Thoracic aorta (tissue), 2 donors: Measurements from ENCODE around the gene GNAZ. TPM values are rescaled to one million over a fixed set of nuclear protein-coding genes. Genes with fewer than 3 reads are reported as not detected.

Experiments
- ATAC-seq: fragments of 150-250 bp; one replicate; pipeline ENCODE4 v1.8.0; 2017; ENCODE audit warnings: low read depth; ENCODE audit not compliant: insufficient number of reproducible peaks, low FRiP score
- DNase-seq: peaks from one replicate; pipeline ENCODE4 v3.0.0-alpha.2; 2020; ENCODE audit warnings: low spot score
- H3K27ac ChIP-seq, 2 donors: fragments of 200-600 bp; sonication (generic); 1 replicate in 1 of 2; 2 replicates in 1 of 2; pipeline ENCODE4 v1.5.1; 2016; ENCODE audit warnings: mild to moderate bottlenecking in 2 of 2, moderate library complexity in 2 of 2
- H3K27me3 ChIP-seq: fragments of 200-600 bp; sonication (generic); replicated peaks from 2 replicates; pipeline ENCODE4 v1.6.0; 2016; ENCODE audit warnings: mild to moderate bottlenecking; ENCODE audit not compliant: insufficient read depth
- H3K36me3 ChIP-seq: fragments of 200-600 bp; sonication (generic); one replicate; pipeline ENCODE4 v1.5.1; 2016
- H3K4me1 ChIP-seq, 2 donors: fragments of 200-600 bp; sonication (generic); 1 replicate in 1 of 2; 2 replicates in 1 of 2; pipeline versions ENCODE4 v1.5.1 to v1.6.0; 2016; ENCODE audit warnings: low read depth in 2 of 2, mild to moderate bottlenecking in 1 of 2; ENCODE audit not compliant: control insufficient read depth in 1 of 2
- H3K4me3 ChIP-seq: fragments of 200-600 bp; sonication (generic); 2 replicates; pipeline ENCODE4 v1.5.1; 2016; ENCODE audit warnings: mild to moderate bottlenecking
- H3K9me3 ChIP-seq: fragments of 200-600 bp; sonication (generic); 2 replicates; pipeline ENCODE4 v1.5.1; 2016
- total RNA-seq, 2 donors: library from RNA; depleted of rRNA; stranded (reverse); fragments of >200 nt; gene quantifications; one replicate each; pipeline versions ENCODE4 v1.1.0 to v1.2.3, GENCODE V29; 2016
- TF ChIP-seq, protein P1 (sequence below): fragments of 200-600 bp; sonication (generic); IDR thresholded peaks from one replicate; pipeline ENCODE4 v1.5.1; 2019; ENCODE audit warnings: antibody characterized with exemption

The GNAZ gene
- total RNA-seq, 2 donors from 2014 or later: 3.9 to 5.4 TPM

DNA sequence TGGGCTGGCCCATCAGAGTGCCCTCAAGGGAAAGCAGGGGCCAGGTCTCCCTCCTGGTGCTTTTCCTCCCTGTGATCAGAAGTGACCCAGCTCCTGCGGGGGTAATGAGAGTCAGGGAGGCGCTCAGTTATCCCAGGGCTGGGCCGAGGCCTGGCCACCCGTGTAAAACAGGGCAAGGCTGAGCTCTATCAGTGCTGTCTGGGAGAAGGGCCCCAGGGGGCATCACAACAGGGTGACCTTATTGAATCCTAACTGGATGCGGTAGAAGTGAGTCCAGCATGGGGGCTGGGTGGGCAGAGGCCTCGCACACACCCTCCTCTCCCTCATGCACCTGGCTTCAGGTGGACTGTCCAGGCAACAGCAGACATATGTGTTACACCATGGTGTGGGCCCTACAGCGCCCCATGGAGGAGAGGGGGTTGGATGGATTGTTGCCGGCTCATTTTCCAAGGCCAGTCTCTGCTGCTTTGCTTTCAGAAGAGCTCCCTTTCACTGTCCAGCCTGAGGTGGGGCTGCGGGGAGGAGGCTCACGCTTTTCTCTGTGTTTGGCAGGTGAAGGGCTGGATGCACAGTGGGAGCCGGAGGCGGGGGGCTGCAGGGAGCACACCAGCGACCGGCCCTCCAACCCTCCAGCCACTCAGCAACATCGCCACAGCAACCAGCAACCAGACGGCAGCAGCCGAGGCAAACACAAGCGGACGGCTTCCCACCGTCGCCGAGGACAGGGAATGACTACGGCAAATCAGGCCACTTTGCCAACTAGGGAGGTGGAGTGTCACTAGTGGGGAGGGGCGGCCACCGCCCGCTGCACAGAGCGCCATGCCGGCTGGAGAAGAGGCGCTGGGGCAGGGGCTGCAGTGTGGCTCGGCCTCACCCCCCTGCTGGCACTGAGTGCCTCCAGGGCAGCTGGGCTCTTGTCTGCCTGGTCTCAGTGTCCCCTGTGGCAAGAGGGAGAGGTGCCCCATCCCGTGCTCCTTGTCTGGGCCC lies 24.7 kb downstream of the GNAZ start:
- no peak overlapping the region for H3K27ac ChIP-seq
- no peaks in the 10 kb centered on the region for H3K27me3 ChIP-seq
- H3K4me3 ChIP-seq: no peak overlapping the region
- DNase-seq (no peak), ATAC-seq (no peak)
- TF ChIP-seq, protein P1, sequence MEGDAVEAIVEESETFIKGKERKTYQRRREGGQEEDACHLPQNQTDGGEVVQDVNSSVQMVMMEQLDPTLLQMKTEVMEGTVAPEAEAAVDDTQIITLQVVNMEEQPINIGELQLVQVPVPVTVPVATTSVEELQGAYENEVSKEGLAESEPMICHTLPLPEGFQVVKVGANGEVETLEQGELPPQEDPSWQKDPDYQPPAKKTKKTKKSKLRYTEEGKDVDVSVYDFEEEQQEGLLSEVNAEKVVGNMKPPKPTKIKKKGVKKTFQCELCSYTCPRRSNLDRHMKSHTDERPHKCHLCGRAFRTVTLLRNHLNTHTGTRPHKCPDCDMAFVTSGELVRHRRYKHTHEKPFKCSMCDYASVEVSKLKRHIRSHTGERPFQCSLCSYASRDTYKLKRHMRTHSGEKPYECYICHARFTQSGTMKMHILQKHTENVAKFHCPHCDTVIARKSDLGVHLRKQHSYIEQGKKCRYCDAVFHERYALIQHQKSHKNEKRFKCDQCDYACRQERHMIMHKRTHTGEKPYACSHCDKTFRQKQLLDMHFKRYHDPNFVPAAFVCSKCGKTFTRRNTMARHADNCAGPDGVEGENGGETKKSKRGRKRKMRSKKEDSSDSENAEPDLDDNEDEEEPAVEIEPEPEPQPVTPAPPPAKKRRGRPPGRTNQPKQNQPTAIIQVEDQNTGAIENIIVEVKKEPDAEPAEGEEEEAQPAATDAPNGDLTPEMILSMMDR: no peak
- H3K4me1 ChIP-seq: peaks cover 9 to 23% of the 10 kb centered on the region in 2 donors
- H3K36me3 ChIP-seq: no peaks in the 10 kb centered on the region
- H3K9me3 ChIP-seq: no peaks in the 10 kb centered on the region

DNA sequence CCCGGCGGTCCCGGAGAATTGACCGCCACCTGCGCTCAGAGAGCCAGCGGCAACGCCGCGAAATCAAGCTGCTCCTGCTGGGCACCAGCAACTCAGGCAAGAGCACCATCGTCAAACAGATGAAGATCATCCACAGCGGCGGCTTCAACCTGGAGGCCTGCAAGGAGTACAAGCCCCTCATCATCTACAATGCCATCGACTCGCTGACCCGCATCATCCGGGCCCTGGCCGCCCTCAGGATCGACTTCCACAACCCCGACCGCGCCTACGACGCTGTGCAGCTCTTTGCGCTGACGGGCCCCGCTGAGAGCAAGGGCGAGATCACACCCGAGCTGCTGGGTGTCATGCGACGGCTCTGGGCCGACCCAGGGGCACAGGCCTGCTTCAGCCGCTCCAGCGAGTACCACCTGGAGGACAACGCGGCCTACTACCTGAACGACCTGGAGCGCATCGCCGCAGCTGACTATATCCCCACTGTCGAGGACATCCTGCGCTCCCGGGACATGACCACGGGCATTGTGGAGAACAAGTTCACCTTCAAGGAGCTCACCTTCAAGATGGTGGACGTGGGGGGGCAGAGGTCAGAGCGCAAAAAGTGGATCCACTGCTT lies 25.5 kb downstream of the GNAZ start:
- H3K27me3 ChIP-seq: no peaks in the 10 kb centered on the region
- TF ChIP-seq, protein P1: no peak

DNA sequence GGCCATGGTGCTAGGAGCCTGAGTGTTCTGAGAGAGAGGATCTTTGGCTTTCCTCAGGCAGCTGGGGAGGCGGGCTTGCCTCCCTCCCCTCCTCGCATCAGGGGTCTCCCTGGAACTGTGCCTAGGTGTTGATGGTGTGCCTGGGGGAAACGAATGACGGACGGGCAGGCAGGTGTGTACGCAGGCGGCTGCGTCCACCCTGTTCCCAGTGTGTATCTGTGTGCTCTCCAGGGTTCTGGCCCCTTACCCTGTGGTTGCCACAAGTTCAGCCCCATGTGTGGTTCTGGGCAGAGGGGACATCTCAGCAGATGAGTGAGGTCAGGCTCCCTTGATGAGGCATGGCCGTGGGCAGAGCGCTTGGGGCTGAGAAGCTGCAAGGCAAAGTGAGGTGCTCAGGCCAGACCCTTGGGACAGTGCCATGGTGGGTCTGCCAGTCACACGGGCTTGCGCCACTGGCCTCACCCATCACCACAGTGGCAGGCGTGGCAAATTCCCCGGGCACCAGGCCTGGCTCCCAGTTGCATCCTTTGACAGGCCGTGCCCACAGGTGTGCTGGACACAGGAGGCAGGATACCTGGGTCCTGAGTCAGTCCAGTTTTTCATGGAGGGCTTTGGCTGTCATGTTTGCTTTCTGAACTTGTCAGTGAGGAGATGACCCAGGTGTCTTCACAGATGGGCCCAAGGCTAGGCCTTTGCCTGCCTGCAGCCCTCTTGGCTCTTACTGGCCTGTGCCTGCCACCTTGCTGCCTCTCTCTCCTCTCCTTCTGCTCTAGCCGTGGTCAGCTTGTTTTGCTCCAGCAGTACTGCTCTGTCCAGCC lies 27.3 kb downstream of the GNAZ start:
- Histone ChIP-seq H3K36me3 (no peaks in the 10 kb centered on the region), H3K27me3 (no peaks in the 10 kb centered on the region), H3K27ac (peak overlapping the region; percentile 67 to 74), H3K4me3 (no peak overlapping the region), H3K4me1 (peaks cover 9 to 23% of the 10 kb centered on the region in 2 donors), H3K9me3 (no peaks in the 10 kb centered on the region)
- DNase-seq (no peak), ATAC-seq (no peak)
- TF ChIP-seq, protein P1: no peak

More for the DNA sequence above, 25.5 kb downstream of the GNAZ start:
- DNase-seq: no peak
- ATAC-seq: no peak
- Histone ChIP-seq H3K36me3 (no peaks in the 10 kb centered on the region), H3K27ac (no peak overlapping the region), H3K4me3 (no peak overlapping the region), H3K4me1 (peaks cover 9 to 23% of the 10 kb centered on the region in 2 donors), H3K9me3 (no peaks in the 10 kb centered on the region)

DNA sequence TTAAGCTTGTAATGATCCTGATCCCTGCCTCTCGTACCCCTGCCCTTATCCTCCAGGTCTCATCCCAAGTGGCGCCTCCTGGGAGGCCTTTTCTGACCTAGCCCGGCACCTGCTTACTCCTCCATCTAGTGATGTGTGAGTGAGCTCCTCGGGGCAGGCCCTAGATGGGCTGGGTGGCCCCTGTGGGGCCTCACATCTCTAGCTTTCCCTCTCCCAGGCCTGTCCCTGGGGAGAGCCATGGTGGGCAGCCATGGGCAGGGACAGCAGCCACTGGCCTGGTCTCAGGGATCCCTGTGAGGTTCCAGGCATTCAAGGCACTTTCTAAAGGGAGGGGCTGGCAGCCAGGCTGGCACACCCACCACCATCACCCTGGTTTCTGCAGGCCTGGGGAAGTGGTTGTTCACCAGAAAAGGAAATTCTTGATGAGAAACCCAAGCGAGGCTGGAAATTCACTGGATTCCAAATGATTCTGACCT lies 27.9 kb downstream of the GNAZ start:
- peaks cover 9 to 23% of the 10 kb centered on the region in 2 donors for H3K4me1 ChIP-seq

More for the DNA sequence above, 27.9 kb downstream of the GNAZ start:
- no peaks in the 10 kb centered on the region for H3K9me3 ChIP-seq
- H3K4me3 ChIP-seq: no peak overlapping the region
- ATAC-seq (no peak), DNase-seq (no peak)
- TF ChIP-seq, protein P1: no peak
- H3K36me3 ChIP-seq: no peaks in the 10 kb centered on the region
- no peaks in the 10 kb centered on the region for H3K27me3 ChIP-seq
- H3K27ac ChIP-seq: peak overlapping the region; percentile 67 to 74
